GM18861 (cell line): Measurements from ENCODE around the gene NSMCE1.

ENCODE experiments used
- ATAC-seq: cut with Tn5 transposase; IDR thresholded peaks from one replicate; pipeline ENCODE4 v1.9.1; 2021; ENCODE audit not compliant: unreplicated experiment

The NSMCE1 gene

DNA sequence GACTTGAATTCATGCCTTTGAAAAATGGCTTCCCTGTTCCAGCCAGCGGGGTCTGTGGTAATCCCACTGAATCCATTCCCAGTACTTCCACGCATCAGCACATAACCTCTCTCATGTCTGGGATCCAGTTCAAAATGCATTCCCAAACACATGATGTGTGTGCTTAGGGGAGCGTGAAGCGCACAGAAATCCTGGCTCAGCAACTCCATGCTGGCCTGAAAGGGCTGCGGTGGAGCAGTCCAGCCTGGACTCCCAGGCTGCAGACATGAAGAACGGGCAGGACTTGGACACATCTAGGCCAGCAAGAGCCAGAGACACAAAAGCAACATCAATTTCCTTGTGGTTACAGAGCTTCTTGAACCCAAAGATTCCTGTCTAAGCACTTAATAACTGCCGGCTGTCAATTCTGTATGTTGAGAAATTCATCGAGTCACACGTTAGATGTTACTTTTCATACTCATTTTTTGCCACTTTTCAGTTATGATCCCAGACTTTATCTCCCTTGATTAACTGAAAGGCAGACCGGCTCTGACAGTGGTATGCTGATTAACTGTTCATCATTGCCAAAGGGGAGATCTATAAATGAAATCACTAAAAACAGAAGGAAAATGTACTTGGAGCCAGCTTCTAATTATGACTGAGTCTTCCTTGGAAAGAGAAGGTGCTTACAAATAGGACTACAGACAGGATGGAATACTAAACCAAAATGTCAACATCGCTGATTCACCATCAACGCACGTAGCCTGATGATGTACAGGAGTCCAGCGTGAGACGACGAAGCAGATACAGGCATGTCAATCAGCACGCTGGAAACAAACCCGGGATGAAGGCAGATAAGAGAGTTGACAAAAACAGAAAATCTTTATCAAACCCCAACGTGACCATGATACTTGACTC, 23.0 kb downstream of the NSMCE1 start:
- ATAC-seq: no peak

DNA sequence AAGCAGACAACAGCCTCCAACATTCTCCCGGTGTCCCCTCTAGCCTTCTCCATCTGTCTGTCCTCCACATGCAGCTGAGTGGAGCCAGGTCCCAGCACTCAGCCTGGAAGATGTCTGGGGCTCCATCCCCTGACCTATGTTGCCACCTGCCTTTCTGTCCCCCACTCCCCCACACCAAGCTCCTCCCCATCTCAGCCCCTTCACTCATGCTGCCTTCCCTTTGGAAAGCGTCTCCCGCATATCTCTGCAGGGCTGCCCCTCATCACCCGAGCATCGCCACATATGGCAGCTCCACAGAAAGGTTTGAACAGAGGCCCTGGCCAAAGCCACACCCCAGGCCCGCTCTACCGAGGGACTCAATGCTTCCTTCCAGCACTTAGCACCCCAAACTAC, 24.2 kb downstream of the NSMCE1 start:
- ATAC-seq: no peak

DNA sequence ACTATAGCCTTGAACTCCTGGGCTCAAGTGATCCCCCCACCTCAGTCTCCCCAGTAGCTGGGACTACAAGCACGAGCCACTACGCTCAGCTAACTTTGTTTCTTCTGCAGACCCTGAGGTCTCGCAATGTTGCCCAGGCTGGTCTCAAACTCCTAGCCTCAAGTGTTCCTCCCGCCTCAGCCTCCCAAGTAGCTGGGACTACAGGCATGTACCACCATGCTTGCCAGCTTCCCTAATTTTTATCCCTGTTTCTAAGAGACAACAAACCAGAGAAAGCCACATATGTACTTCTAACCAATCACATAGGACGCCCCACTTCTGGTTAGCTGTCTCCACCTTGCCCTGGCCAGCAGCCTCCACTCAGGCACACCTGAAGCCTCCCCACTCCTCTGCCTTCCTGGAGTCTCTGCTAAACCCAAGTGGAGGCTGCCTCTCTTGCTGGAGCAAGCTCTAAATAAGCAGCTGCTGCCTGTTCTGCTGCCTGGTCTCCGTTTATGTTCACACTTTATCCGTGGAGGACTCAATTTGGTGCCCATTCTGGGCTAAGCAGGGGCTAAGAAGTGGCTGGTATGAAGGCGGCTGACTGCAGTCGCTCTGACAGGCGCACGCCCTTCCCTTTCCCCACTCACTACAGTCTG, 24.7 kb downstream of the NSMCE1 start:
- no peak for ATAC-seq

DNA sequence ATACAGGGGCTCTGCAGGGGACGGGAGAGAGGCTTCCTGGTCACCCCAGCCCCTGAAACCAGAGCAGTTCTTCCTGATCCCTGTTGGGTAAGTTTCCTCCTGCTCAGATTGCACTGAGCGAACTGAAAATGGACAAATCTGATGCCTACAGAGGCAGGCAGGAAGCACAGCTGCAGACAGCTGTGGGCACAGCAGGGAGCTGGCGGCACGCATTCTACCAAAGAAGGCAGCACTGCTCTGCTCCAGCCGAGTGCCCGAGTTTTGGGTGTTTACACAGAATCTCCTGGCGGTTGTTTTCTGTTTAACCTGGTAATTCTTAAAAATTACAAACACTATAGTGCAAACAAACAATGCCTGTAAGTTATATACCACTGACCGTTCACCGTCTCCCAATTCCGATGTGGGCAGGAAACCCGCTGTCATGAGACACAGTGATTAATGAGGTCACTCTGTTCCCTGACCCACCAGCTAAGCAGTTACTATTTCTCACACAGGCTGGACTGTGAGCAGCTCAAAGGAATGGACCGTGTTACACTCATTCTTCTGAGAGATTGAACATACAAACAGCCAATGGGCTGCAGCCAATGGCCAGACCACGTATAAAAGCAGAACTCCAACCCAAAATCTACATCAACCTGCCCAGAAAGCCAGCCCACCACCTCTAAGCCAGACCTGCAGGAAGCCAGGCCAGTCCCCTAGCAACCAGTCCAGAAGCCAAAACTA, 25.5 kb downstream of the NSMCE1 start:
- ATAC-seq: no peak

DNA sequence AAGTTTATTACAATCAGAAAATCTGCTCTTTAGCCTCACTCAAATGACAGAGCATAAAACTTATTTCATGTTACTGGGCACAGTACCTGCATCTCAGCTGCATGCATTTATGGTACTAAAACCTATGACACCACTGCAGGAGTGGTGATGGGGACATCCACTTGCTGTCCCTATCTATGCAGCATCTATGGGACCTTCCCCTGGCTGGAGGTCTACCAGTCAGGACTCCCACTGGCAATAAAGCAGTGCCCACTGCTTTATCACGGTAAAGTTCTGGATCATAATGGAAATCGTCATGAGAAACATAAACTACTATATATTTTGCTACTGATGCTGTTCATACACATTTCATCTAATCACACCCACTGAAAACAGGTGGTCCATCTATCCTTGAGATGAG, 26.2 kb downstream of the NSMCE1 start:
- ATAC-seq: no peak

DNA sequence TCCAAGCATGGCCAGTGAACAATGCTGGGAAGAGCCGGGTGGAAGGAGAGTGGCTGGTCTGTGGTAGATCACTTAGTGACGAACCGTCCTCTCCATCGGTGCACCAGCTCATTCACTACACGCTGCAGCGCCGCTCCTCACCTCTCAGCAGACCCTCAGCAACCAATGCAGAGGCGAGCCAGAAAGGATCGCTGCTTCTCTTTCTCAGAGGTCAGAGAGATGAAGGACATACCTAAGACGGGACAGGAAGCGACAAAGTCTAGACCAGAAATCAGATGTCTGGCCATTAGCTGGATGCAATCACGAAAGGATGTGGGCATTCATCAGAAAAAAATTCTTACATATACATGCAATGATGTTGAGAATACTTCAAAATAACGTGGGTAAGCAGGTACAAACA, 26.9 kb downstream of the NSMCE1 start:
- ATAC-seq: no peak

DNA sequence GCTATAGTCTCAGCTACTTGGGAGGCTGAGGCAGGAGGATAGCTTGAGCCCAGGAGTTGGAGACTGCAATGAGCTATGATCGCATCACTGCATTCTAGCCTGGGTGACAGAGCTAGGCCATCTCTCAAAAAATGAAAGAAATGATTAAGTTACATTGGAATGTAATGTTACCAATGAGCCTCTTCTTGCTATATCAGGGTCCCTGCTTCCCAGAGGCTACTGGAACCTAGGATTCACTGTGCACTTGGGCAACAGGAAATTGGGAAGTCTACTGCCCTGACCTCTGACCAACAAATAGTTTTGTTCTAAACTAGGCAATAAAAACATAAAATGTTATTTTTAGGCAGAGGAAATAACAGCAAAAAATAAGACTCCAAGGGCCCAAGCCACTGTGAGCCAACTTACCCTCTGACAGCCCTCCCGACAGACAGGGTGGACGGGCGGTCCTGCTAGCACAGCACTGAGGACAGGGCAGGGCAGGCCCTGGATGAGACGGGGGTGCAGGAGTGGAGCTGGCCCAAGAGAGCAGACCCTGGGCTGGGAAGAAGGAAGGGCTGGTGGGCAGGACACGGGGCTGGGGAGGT, 27.5 kb downstream of the NSMCE1 start:
- no peak for ATAC-seq

DNA sequence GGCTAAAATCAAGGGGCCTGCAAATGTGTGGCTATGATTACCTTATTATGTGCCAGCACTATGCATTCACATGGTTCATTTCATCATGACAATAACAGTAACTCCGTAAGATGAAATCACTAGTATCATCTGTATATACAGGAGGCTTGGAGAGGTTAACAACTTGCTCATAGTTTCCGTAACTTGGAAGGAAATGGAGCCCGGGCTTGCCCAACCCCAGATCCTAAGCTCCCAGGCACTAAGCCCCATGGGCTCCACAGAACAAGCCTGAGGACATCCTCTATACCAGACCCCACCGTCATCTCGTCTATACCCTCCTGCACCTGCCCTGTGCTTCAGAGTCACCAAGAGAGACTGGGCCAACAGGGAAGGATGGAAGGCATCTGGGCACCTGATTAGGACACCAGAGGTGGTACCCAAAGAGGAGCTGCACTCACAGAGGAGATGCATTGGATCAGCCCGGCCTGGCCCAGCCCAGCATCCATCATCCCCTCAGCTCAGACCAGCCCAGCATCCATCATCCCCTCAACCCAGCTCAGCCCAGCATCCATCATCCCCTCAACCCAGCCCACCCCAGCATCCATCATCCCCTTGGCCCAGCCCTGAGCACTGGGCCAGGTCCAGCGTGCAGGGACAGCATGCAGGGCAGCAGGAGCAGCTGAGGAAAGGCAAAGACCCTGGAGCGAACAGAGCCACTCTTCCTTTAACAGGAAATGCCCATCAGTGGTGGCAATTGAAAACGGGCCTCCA, 28.5 kb downstream of the NSMCE1 start:
- no peak for ATAC-seq

DNA sequence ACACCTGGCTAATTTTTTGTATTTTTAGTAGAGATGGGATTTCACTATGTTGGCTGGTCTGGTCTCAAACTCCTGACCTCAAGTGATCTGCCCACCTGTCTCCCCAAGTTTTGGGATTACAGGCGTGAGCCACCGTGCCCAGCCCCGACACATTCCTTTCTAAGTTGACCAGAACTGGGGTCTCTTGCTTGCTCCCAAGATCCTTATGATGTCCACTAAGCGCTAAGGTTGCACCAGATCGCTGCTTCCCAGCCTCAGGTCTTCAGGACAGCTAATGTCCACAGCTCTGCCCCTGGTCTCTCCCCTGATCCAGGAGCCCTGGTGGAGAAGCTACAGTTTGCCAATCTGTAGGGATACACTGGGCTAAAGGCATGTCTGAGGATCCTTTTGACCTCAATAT, 29.5 kb downstream of the NSMCE1 start:
- no peak for ATAC-seq

DNA sequence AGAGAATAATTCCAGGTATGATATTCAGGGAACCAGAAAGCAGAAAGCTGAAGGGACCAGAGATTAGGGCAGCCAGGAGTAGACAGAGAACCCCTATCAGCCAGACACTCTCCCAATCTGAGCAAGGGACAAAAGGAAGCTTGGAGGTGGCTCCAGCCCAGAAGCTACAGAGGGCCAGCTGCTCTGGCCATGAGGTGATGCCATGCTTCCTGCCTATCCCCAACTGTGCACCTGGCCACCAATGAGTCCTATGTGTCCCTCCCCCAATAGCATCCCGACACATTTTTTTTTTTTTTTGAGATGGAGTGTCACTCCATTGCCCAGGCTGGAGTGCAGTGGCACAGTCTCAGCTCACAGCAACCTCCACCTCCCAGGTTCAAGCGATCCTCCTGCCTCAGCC, 30.0 kb downstream of the NSMCE1 start:
- ATAC-seq: no peak

DNA sequence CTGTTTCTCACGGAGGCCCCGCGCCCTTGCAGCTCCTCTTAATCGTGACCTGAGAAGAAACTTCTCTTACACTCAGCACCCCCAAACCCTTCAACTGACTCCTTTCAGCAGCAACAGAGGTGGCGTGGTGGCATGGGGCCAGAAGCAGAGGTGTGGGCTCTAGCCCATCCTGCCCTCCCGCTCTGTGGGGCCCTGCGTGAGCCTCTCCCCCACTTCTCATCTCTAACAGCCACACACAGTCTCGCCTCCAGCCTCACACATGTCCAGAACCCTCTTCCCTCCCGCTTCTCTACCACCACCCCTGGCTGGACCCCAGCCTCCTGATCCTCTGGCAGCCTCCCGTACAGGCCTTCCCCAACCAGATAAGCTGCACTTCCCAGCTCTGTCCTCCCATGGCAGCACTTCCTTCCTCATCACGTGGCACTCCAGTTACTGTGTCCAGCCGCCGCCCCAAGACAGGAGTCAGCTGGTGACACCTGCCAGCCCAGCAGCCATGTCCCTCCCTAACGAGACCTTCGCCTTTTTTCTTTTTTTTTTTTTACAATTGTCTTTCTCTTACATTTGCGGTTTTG, 30.5 kb downstream of the NSMCE1 start:
- ATAC-seq: peak; percentile 6

DNA sequence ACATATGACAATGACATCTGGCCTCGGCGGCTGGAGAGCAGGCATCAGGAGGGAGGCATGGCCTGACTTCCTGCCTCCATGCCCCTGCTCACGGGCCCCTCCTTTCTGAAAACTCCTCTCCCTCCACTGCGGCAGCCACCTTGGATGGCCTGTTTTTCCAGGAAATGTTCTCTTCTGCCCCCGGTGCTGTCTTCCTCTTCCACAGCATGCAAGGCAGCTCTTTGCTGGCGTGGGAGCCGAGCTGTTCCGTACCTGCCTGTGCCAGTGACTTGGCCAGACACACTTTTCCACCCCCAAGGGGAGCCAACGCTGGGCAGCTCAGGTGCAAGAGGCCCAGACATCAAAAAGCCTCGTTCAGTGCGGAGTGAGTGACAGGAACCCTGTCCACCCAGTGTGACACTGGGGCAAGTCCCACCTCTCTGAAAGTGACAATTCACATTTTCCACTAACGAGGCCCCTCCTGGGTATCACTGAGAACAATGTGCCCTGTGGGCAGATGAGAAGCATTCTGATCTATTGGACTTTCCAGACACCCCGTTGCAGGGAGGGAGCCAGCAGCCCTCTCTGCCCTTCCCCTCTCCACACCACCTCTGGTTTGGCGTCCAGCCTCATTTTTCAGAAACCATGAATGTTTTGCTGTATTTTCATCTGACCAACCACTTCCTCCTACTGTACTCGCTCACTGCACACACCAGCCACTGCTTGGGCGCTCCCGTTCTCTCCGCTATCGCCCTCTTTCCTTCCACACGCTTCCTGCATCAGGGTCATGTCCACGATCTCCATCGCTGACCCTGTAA, 31.2 kb downstream of the NSMCE1 start:
- ATAC-seq: peak; percentile 63

DNA sequence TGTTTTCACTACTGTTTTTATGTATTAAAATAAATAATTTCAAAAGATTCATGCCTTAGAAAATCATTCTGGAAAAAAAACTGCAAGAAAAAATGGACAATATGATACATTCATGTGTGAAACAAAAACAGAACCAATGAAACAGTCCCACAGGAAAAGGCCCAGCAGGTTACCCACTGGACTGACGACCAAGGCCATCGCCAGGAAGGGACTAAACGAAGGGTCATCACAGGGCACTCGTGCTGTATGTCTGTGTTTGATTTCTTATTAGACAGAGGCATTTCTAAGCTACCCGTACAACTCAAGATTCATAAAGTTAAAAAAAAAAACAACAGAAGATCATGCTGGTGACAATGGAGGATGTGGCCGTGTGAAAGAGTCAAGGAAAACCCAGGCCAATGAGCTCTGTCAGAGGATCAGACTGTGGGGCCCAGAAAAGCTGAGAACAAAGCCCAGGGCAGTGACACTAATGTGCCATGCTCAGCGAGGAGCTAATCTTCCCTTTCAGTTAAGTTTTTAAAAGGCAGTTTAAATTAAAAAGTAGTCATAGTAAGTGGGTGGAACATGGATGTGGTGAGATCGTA, 31.8 kb downstream of the NSMCE1 start:
- ATAC-seq: no peak

DNA sequence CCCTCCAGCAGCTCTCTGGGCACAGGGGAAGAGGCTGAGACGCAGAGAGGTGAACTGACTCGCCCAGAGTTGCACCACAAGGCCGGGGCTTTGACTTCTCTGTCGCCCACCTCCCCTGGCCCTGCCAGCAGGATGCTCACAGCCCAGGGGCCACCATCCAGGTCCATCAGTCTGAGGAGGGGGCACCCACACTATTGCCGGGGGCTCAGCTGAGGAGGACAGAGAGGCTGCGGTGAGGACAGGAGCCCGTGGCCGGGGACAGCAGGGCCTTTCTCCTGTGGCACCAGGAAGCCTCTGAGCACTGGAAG, 32.7 kb downstream of the NSMCE1 start:
- ATAC-seq: no peak

DNA sequence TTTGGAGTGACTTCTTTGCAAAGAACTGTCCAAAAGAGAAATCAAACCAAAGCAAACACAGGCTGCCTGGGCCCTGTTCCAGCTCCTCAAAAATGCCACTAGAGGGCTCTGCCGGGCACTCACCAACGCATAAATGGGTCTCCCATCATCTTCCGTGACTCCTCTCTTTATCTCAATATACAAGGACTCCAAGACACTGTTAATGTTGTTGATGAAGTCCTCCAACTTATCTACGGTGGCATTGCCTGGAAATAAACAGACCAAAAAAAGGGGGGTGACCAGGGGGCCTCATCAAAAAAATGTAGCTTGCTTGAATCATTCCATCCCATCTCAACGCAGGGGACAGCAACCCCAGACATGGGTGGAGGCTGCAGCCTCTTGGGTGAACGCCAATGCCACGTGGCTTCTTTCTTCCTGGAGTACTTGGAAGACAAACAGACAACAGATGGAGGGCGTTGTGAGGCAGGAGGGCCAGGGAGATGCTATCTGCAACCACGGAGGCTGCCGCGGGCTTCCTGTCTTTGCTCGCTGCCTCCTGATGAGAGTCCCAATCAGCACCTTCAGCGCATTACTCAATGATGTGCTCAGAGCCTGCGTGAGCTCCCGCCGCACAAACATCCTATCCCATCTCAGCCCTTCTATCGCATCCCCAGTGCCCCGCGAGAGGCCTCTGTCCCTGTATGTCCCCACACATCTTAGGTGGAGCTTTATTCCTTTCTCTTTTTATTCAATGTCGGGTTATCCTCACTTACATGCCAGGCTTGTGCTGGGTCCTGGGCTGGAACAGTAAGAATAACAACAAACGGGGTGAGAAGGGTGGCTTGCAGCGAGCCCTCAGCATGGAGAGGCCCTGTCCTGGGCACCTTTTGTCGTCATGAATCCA, 33.3 kb downstream of the NSMCE1 start:
- ATAC-seq: no peak

DNA sequence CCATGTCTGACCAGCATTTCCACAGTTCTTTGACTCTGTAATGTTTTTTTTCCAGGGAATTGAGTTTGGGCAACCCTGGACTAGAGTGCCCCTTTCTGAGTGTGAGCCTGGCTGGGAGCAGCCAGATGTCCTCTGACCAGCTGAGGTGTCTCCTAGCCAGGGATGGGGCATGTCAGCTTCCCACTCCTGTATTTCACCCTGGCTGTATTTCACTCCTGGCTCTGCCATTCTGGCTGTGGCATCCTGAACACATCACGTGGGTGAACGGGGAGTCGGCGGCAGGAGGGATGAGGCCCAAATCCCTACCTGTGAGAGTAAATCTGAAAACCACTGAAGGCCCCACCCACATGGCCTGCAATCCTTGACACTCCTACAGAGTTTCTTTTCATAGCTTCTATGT, 34.0 kb downstream of the NSMCE1 start:
- ATAC-seq: no peak

DNA sequence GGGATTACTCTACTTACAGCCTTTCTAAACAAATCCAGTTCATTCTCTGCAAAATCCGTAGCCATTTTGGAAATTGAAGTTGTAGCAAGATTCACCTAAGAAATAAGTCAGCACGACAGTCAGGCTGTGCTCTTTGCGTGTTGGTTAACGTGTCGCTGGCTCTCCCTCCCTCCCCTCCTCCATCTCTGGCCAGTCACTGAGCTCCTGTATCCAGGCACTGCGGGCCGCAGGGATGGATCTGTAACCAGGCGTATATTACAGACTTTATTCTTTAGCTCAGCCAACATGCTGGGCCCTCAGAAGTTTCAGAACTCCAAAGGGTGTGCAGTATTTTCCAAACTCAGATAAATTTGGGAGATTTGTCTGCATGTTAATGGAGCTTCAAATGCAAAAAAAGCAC, 34.4 kb downstream of the NSMCE1 start:
- no peak for ATAC-seq

DNA sequence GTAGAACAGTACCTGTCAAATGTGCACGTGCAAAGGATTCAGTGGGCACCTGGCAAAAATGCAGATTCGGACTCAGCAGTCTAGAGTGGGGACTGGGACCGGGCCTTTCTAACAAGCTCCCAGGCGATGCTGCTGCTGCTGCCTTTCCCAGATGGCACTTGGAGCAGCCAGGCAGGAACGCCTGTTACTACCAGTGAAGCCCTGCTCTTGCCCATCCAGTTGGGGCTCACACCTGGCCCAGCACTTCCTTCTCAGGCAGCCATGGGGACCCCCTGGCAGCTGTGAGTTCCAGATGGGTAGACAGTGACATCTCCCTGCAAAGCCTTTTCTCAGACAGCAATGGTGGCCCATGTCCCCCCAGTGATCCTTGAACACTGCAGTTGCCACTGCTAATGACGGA, 34.8 kb downstream of the NSMCE1 start:
- ATAC-seq: no peak
